Mesenchymal stem cell (in vitro differentiated cells and primary cell): Measurements from ENCODE around the gene XK.

Experiments used
- DNase-seq: peaks from one replicate; pipeline ENCODE4 v3.0.0-alpha.2; 2013
- H2AFZ ChIP-seq: one replicate; pipeline ENCODE4 v1.6.1; 2013; ENCODE audit warnings: low read depth, mild to moderate bottlenecking, control low read depth, inconsistent platforms, low read length, moderate library complexity
- H2AK5ac ChIP-seq: 2 replicates; pipeline ENCODE4 v1.6.1; 2013; ENCODE audit warnings: low read length, moderate library complexity, mild to moderate bottlenecking, inconsistent platforms; ENCODE audit not compliant: severe bottlenecking
- H2BK120ac ChIP-seq: one replicate; pipeline ENCODE4 v1.6.1; 2013; ENCODE audit warnings: low read depth, mild to moderate bottlenecking, inconsistent platforms, low read length, moderate library complexity
- H2BK12ac ChIP-seq, 2 experiments: one replicate each; pipeline ENCODE4 v1.6.1; 2013; ENCODE audit warnings: inconsistent platforms in 2 of 2, low read length in 2 of 2, mild to moderate bottlenecking in 2 of 2, moderate library complexity in 2 of 2, control low read depth in 1 of 2
- H2BK15ac ChIP-seq: one replicate; pipeline ENCODE4 v1.6.1; 2013; ENCODE audit warnings: mild to moderate bottlenecking, low read depth, inconsistent platforms; ENCODE audit not compliant: poor library complexity, severe bottlenecking
- H2BK5ac ChIP-seq: 2 replicates; pipeline ENCODE4 v1.6.1; 2013; ENCODE audit warnings: low read depth, mild to moderate bottlenecking, low read length, control low read depth, inconsistent platforms; ENCODE audit not compliant: poor library complexity, severe bottlenecking
- H3K14ac ChIP-seq, 2 experiments: one replicate each; pipeline ENCODE4 v1.6.1; 2013; ENCODE audit warnings: inconsistent platforms in 2 of 2, low read length in 2 of 2, control low read depth in 1 of 2, mild to moderate bottlenecking in 1 of 2, moderate library complexity in 1 of 2
- H3K18ac ChIP-seq, 2 experiments: one replicate each; pipeline ENCODE4 v1.6.1; 2013; ENCODE audit warnings: inconsistent platforms in 2 of 2, low read length in 2 of 2, control low read depth in 1 of 2, low read depth in 1 of 2, mild to moderate bottlenecking in 1 of 2
- H3K23ac ChIP-seq, 2 experiments: one replicate each; pipeline ENCODE4 v1.6.1; 2013; ENCODE audit warnings: inconsistent platforms in 2 of 2, low read length in 2 of 2, mild to moderate bottlenecking in 2 of 2, moderate library complexity in 2 of 2, control low read depth in 1 of 2
- H3K27ac ChIP-seq: 2 replicates; pipeline ENCODE4 v1.5.1; 2013; ENCODE audit warnings: mild to moderate bottlenecking, moderate library complexity, low read length, control low read depth, inconsistent platforms; ENCODE audit not compliant: poor library complexity, severe bottlenecking
- H3K27me3 ChIP-seq, 2 experiments: 2 replicates each; pipeline versions ENCODE4 v1.6.1 to v1.7.0; 2013; ENCODE audit warnings: low read length in 2 of 2, mild to moderate bottlenecking in 2 of 2, moderate library complexity in 2 of 2, control low read depth in 1 of 2, inconsistent platforms in 1 of 2; ENCODE audit not compliant: control insufficient read depth in 1 of 2, insufficient read depth in 1 of 2
- H3K36me3 ChIP-seq, 2 experiments: 2 replicates each; pipeline versions ENCODE4 v1.6.1 to v1.7.0; 2013; ENCODE audit warnings: low read length in 2 of 2, control low read depth in 1 of 2, inconsistent platforms in 1 of 2, low read depth in 1 of 2, mild to moderate bottlenecking in 1 of 2; ENCODE audit not compliant: insufficient read depth in 2 of 2, control insufficient read depth in 1 of 2
- H3K4ac ChIP-seq, 2 experiments: one replicate each; pipeline ENCODE4 v1.6.1; 2013; ENCODE audit warnings: inconsistent platforms in 2 of 2, low read length in 2 of 2, mild to moderate bottlenecking in 2 of 2, moderate library complexity in 2 of 2, control low read depth in 1 of 2, low read depth in 1 of 2
- H3K4me1 ChIP-seq: 2 replicates; pipeline ENCODE4 v1.6.1; 2013; ENCODE audit warnings: low read depth, low read length, control low read depth; ENCODE audit not compliant: control insufficient read depth, insufficient read depth
- H3K4me2 ChIP-seq: 2 replicates; pipeline ENCODE4 v1.6.1; 2013; ENCODE audit warnings: low read length, mild to moderate bottlenecking, inconsistent platforms; ENCODE audit not compliant: poor library complexity, severe bottlenecking
- H3K4me3 ChIP-seq, 2 experiments: 2 replicates each; pipeline versions ENCODE4 v1.5.1 to v1.7.0; 2013; ENCODE audit warnings: low read length in 2 of 2, mild to moderate bottlenecking in 2 of 2, control low read depth in 1 of 2, low read depth in 1 of 2; ENCODE audit not compliant: insufficient read depth in 1 of 2
- H3K79me1 ChIP-seq: replicated peaks from 2 replicates; pipeline ENCODE4 v1.6.1; 2013; ENCODE audit warnings: mild to moderate bottlenecking, control low read depth, low read length, inconsistent platforms; ENCODE audit not compliant: poor library complexity, severe bottlenecking
- H3K9ac ChIP-seq: 2 replicates; pipeline ENCODE4 v1.7.0; 2013; ENCODE audit warnings: mild to moderate bottlenecking, low read length, moderate library complexity
- H3K9me3 ChIP-seq: 2 replicates; pipeline ENCODE4 v1.7.0; 2013; ENCODE audit warnings: mild to moderate bottlenecking, low read length; ENCODE audit not compliant: control insufficient read depth
- H4K8ac ChIP-seq: one replicate; pipeline ENCODE4 v1.6.1; 2013; ENCODE audit warnings: inconsistent platforms, mild to moderate bottlenecking, low read length, moderate library complexity
- H4K91ac ChIP-seq: one replicate; pipeline ENCODE4 v1.6.1; 2013; ENCODE audit warnings: mild to moderate bottlenecking, low read length, inconsistent platforms
- WGBS: methylation state at CpG from one replicate; pipeline ENCODE4 v1.1.7; 2013; ENCODE audit warnings: mixed read lengths; 5-methylcytosine and 5-hydroxymethylcytosine counted together

XK gene

DNA sequence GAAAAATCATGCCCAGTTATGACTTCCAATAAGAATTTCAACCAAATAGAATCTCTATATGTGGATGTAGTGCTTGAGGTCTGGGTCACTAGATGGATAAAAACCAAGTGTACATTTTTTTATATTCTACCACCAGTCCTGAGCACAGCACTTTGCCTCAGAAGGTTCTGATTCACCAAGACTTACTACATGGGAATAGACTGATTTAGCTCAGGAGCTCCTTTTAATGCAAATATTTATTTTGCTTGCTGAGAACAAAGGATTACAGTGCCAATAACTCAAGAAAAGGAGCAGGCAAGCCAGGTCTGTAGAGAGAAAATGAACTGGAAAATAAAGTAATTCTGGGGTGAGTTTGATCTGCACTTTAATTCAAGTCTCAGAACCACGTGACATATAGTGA lies 6.4 kb upstream of the XK start:
- no peak for DNase-seq
- peaks cover 0 to 10% of the 10 kb centered on the region in 2 experiments for H3K27me3 ChIP-seq
- no peak overlapping the region for H2BK12ac ChIP-seq
- H2BK15ac ChIP-seq = no peak overlapping the region
- no peak overlapping the region for H3K4me2 ChIP-seq
- no peak overlapping the region for H3K14ac ChIP-seq
- H3K4me3 ChIP-seq = no peak overlapping the region
- no peaks in the 10 kb centered on the region for H3K9me3 ChIP-seq
- no peak overlapping the region for H2AFZ ChIP-seq
- no peak overlapping the region for H3K9ac ChIP-seq
- H3K23ac ChIP-seq = no peak overlapping the region
- no peak overlapping the region for H3K18ac ChIP-seq
- no peak overlapping the region for H2BK120ac ChIP-seq
- no peaks in the 10 kb centered on the region for H3K4me1 ChIP-seq
- no peaks in the 10 kb centered on the region for H3K79me1 ChIP-seq
- H3K36me3 ChIP-seq = no peaks in the 10 kb centered on the region
- no peak overlapping the region for H3K4ac ChIP-seq
- no peak overlapping the region for H4K91ac ChIP-seq
- no peak overlapping the region for H2AK5ac ChIP-seq
- no peak overlapping the region for H3K27ac ChIP-seq
- no peak overlapping the region for H2BK5ac ChIP-seq
- H4K8ac ChIP-seq = no peak overlapping the region
- WGBS = no CpG with 5 or more reads among the region's 1 CpG

DNA sequence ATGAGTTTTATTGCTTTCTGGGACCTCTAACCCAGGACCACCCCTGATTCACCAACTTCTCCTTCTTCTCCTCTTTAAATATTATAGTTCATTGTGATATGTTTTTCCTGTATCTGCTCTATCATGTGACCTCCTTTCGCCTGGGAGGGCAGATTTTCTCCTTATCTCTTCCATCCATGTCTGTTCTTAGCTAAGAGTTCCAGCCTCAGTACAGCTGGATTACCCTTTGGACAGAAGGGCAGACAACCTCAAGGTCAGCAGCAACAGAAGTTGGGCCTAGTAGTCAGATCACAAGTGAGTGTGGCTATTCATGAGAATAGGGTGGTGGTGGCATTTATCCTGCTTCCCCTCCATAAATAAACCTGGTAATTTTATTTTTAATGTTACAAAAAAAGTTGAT lies 5.7 kb upstream of the XK start:
- 83% methylated on average over 1 of the region's 1 CpG for WGBS

DNA sequence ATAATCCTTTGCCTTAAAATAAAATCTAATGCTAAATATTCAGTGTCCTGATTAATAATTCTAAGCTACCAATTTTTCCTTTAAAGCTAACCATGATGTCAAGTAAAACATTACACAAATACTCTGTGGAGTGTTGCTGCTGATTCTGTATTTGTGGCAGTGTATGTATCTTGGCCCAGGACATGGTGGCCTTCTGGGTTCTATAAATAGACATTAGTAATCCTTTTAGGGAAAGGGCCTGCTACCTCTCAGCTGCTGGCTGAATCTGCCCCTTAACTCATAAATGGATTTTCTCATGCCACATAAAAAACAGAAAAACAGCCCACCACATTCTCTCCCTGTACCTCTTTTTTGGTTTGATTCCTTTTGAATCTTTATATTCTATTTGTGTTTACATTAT lies 1.2 kb upstream of the XK start:
- Histone ChIP-seq H4K8ac (no peak overlapping the region), H3K4me1 (peaks cover 4% of the 10 kb centered on the region), H2AFZ (no peak overlapping the region), H3K36me3 (no peaks in the 10 kb centered on the region), H3K23ac (no peak overlapping the region), H3K27ac (no peak overlapping the region), H3K9me3 (no peaks in the 10 kb centered on the region), H2BK5ac (no peak overlapping the region), H2BK12ac (no peak overlapping the region), H2AK5ac (no peak overlapping the region), H3K27me3 (peaks cover 0 to 14% of the 10 kb centered on the region in 2 experiments), H3K9ac (no peak overlapping the region), H3K4me2 (no peak overlapping the region), H4K91ac (no peak overlapping the region), H3K4ac (no peak overlapping the region), H3K14ac (no peak overlapping the region), H2BK15ac (no peak overlapping the region), H2BK120ac (no peak overlapping the region), H3K18ac (no peak overlapping the region), H3K79me1 (no peaks in the 10 kb centered on the region), H3K4me3 (no peak overlapping the region)
- DNase-seq = peak; percentile 7

More for the DNA sequence above, 5.7 kb upstream of the XK start:
- H3K9me3 ChIP-seq = no peaks in the 10 kb centered on the region
- no peak overlapping the region for H3K14ac ChIP-seq
- no peak overlapping the region for H2AK5ac ChIP-seq
- no peak for DNase-seq
- no peak overlapping the region for H3K4me3 ChIP-seq
- H3K27ac ChIP-seq = no peak overlapping the region
- H3K36me3 ChIP-seq = no peaks in the 10 kb centered on the region
- H3K4me2 ChIP-seq = no peak overlapping the region
- no peak overlapping the region for H4K91ac ChIP-seq
- H3K4ac ChIP-seq = no peak overlapping the region
- H3K79me1 ChIP-seq = no peaks in the 10 kb centered on the region
- H3K9ac ChIP-seq = no peak overlapping the region
- no peak overlapping the region for H2BK12ac ChIP-seq
- no peak overlapping the region for H4K8ac ChIP-seq
- no peak overlapping the region for H3K23ac ChIP-seq
- H2BK5ac ChIP-seq = no peak overlapping the region
- no peak overlapping the region for H2BK120ac ChIP-seq
- H2BK15ac ChIP-seq = no peak overlapping the region
- no peak overlapping the region for H3K18ac ChIP-seq
- H2AFZ ChIP-seq = no peak overlapping the region
- H3K4me1 ChIP-seq = no peaks in the 10 kb centered on the region
- peaks cover 0 to 10% of the 10 kb centered on the region in 2 experiments for H3K27me3 ChIP-seq

DNA sequence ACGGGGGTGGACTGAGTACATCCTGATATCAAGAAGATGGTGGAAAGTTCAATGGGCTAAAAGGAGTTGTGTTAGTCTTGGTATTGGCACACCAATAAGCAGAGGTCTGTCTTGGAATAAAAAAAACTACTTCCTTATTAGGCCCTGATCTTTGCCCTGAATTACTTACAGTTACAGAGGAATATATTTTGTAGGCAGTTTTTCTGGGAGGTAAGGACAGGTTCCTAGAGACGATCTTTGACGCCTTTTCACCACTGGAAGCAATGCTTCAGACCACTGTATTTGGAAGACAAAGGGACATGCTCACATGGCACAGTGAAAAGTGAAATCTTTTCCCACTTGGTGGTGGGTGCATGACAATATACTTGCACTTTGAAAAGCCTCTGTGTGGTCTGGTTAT lies 618 bp upstream of the XK start:
- H4K8ac ChIP-seq = no peak overlapping the region
- no peak overlapping the region for H3K23ac ChIP-seq
- no peak overlapping the region for H2BK15ac ChIP-seq
- no peak overlapping the region for H3K9ac ChIP-seq
- no peaks in the 10 kb centered on the region for H3K36me3 ChIP-seq
- no peaks in the 10 kb centered on the region for H3K79me1 ChIP-seq
- H3K4ac ChIP-seq = no peak overlapping the region
- DNase-seq = no peak
- peak overlapping the region in 1 of 2 experiments; percentile 60 for H3K4me3 ChIP-seq
- peak overlapping the region; percentile 84 for H3K4me2 ChIP-seq
- WGBS = 34% methylated on average over 3 of the region's 3 CpGs
- H3K9me3 ChIP-seq = no peaks in the 10 kb centered on the region
- H2BK12ac ChIP-seq = no peak overlapping the region
- no peak overlapping the region for H2AFZ ChIP-seq
- peaks cover 0 to 14% of the 10 kb centered on the region in 2 experiments for H3K27me3 ChIP-seq
- no peak overlapping the region for H3K27ac ChIP-seq
- H2BK120ac ChIP-seq = no peak overlapping the region
- no peak overlapping the region for H3K14ac ChIP-seq
- H2AK5ac ChIP-seq = no peak overlapping the region
- peaks cover 4% of the 10 kb centered on the region for H3K4me1 ChIP-seq
- no peak overlapping the region for H2BK5ac ChIP-seq
- no peak overlapping the region for H3K18ac ChIP-seq
- H4K91ac ChIP-seq = no peak overlapping the region
